Right ventricle myocardium superior (tissue), 1 donor: ENCODE measurements around the gene NRXN2. TPM values are rescaled to one million over a fixed set of nuclear protein-coding genes. Genes with fewer than 3 reads are reported as not detected.

Experiments used
- ATAC-seq: fragments of 200-7000 bp; cut with Tn5 transposase; one replicate; pipeline ENCODE4 v1.9.1; 2020; ENCODE audit warnings: mild to moderate bottlenecking; ENCODE audit not compliant: poor library complexity
- DNase-seq: peaks from one replicate; pipeline ENCODE4 v3.0.0-alpha.2; 2020
- intact Hi-C: fragments of 100-400 bp; cut with DNase I; formaldehyde crosslinking; loops from one replicate; pipeline ENCODE4 v1.11.2; 2022
- total RNA-seq: library from RNA; stranded (reverse); fragmentation: NEBNext Ultra II Directional; extraction: Animal tissue kit (Norgen Biotek cat#: 25700); gene quantifications from one replicate; pipeline ENCODE4 v1.2.1, GENCODE V29; 2021
- donor health status: DM: no; HTN: yes; CAD: no; lungs with severe emphysema.

NRXN2 gene
- total RNA-seq, 1 donor from 2014 or later: 0.86 TPM

GRCh38 chr11:64558869-64559268, 164.1 kb downstream of the NRXN2 start:
- intact Hi-C loops: no loop called here
- no peak for ATAC-seq

GRCh38 chr11:64558065-64558745, 164.8 kb downstream of the NRXN2 start:
- DNase-seq: no peak
- peak; percentile 39 for ATAC-seq
- intact Hi-C loops: no loop called here

More at GRCh38 chr11:64558869-64559268, 164.1 kb downstream of the NRXN2 start:
- peak; percentile 26 for DNase-seq

GRCh38 chr11:64556721-64557250, 166.2 kb downstream of the NRXN2 start:
- intact Hi-C loops: no loop called here
- DNase-seq (no peak), ATAC-seq (no peak)

Other genes starting within 250 kb of the NRXN2 start
- gene SLC22A11, start 167.3 kb downstream of the NRXN2 start, total RNA-seq: not detected
- not detected for gene SLC22A12, start 132.0 kb downstream of the NRXN2 start, total RNA-seq
- 38.4 TPM for gene RASGRP2, start 20.9 kb upstream of the NRXN2 start, total RNA-seq
- gene PYGM, start 36.8 kb upstream of the NRXN2 start, total RNA-seq: 183 TPM
- 182 TPM for gene SF1, start 55.3 kb upstream of the NRXN2 start, total RNA-seq
- 7.7 TPM for gene MAP4K2, start 80.0 kb upstream of the NRXN2 start, total RNA-seq
- gene MEN1, start 87.4 kb upstream of the NRXN2 start, total RNA-seq: 8.6 TPM
- 0.35 TPM for gene CDC42BPG, start 121.5 kb upstream of the NRXN2 start, total RNA-seq
- 47.4 TPM for gene EHD1, start 155.4 kb upstream of the NRXN2 start, total RNA-seq
- gene ATG2A, start 194.0 kb upstream of the NRXN2 start, total RNA-seq: 11.5 TPM
- gene PPP2R5B, start 201.5 kb upstream of the NRXN2 start, total RNA-seq: 20.6 TPM
- gene GPHA2, start 212.7 kb upstream of the NRXN2 start, total RNA-seq: not detected
- not detected for gene MAJIN, start 248.9 kb upstream of the NRXN2 start, total RNA-seq